Effector memory CD4-positive, alpha-beta T cell (primary cell): ENCODE measurements around the gene RAD23A.
A peak's percentile ranks its signal among the peaks of the same experiment; 100 is the strongest.

Experiments
- DNase-seq, 3 donors: peaks; one replicate each; pipeline ENCODE4 v3.0.0-alpha.2; 2020
- H3K27ac ChIP-seq: 2 replicates; pipeline ENCODE4 v1.7.0; 2013; ENCODE audit warnings: mild to moderate bottlenecking, low read length, moderate library complexity; ENCODE audit not compliant: insufficient read depth, poor library complexity, severe bottlenecking
- H3K27me3 ChIP-seq: replicated peaks from 2 replicates; pipeline ENCODE4 v1.7.0; 2013; ENCODE audit warnings: mild to moderate bottlenecking, low read length; ENCODE audit not compliant: insufficient read depth, control insufficient read depth, poor library complexity, severe bottlenecking
- H3K36me3 ChIP-seq: 2 replicates; pipeline ENCODE4 v1.7.0; 2013; ENCODE audit warnings: mild to moderate bottlenecking, low read length, moderate library complexity; ENCODE audit not compliant: control insufficient read depth, insufficient read depth
- H3K4me1 ChIP-seq: 2 replicates; pipeline ENCODE4 v1.7.0; 2013; ENCODE audit warnings: low read length, mild to moderate bottlenecking; ENCODE audit not compliant: control insufficient read depth, insufficient read depth, poor library complexity, severe bottlenecking
- H3K4me3 ChIP-seq: 2 replicates; pipeline ENCODE4 v1.7.0; 2013; ENCODE audit warnings: low read length, low read depth, mild to moderate bottlenecking; ENCODE audit not compliant: insufficient read depth, poor library complexity, severe bottlenecking
- H3K9me3 ChIP-seq: 2 replicates; pipeline ENCODE4 v1.7.0; 2013; ENCODE audit warnings: mild to moderate bottlenecking, low read length, moderate library complexity; ENCODE audit not compliant: control insufficient read depth

Gene RAD23A

DNA sequence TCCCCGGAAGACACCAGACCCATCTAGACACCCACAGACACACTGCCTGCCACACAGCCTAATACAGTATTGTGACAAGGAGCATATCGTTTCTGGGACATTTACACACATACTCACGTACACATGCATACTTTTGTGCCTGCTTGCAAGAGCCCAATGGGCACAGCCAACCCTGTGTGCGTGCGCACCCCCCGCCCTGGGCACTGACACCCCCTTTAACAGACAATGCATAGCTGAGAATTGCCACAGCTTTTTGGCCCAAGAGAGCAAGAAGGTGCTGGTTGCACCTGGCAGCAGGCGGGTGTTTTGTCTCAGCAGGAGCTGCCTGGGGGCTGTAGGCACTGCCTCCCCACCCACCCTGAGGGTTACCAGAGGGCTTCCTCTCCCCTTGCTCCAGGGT, 47.9 kb downstream of the RAD23A start:
- H3K27me3 ChIP-seq: no peaks in the 10 kb centered on the region
- peaks cover 10% of the 10 kb centered on the region for H3K4me1 ChIP-seq
- no peak for DNase-seq
- no peaks in the 10 kb centered on the region for H3K36me3 ChIP-seq
- no peak overlapping the region for H3K27ac ChIP-seq
- no peak overlapping the region for H3K4me3 ChIP-seq
- H3K9me3 ChIP-seq: no peaks in the 10 kb centered on the region

DNA sequence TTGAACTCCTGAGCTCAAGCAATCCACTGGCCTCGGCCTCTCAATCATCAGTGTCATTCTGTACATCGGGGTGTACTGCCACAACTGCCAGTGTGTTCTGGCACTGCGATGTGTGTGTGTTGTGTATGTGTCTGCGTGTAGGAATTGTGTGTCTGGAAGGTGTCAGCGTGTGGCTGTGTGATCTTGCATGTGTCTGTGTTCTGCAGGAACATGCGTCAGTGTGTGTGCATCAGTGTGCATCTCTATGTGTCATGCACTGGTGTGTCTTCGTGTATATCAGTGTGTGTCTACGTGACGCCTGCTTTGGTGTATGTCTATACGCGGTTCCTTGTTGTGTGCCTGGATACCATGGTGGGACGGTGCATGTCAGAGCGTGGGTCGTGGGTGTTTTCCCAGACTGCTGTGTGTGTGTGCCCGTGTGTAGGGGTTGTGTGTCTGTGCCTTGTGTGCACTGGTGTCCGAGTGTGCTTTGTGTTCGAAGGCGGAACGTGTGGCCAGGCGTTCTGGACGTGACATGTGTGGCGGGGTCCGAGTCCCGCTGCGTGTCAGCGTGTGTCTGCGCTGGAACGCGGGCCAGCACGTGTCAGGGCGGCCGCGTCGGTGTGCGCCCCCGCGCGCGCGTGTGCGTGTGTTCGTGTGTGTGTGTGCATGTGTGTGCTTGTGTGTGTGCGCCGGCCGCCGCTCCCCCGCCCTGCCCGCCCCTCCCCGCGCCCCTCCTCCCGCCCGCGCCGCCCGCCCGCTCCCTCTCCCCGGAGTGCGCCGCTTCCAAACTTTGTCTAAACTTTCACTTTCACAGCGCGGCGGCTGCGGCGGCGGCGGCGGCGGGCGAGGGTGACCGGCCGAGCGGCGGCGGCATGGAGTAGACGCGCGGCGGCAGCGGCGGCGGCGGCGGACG, 49.3 kb downstream of the RAD23A start, which contains the start of gene NFIX:
NFIX (plus strand) TSS at position 775 of the 895 bp plus-strand sequence. CDS start 363 bp downstream, outside the sequence.
- DNase-seq: peak; percentile 28 to 40 (median 37)
- H3K4me3 ChIP-seq: peak within 1 kb of the TSS; percentile 62
- peaks cover 10% of the 10 kb centered on the region for H3K4me1 ChIP-seq
- no peaks in the 10 kb centered on the region for H3K9me3 ChIP-seq
- H3K27ac ChIP-seq: no peak within 1 kb of the TSS
- H3K36me3 ChIP-seq: no peaks in the 10 kb centered on the region
- no peaks in the 10 kb centered on the region for H3K27me3 ChIP-seq

DNA sequence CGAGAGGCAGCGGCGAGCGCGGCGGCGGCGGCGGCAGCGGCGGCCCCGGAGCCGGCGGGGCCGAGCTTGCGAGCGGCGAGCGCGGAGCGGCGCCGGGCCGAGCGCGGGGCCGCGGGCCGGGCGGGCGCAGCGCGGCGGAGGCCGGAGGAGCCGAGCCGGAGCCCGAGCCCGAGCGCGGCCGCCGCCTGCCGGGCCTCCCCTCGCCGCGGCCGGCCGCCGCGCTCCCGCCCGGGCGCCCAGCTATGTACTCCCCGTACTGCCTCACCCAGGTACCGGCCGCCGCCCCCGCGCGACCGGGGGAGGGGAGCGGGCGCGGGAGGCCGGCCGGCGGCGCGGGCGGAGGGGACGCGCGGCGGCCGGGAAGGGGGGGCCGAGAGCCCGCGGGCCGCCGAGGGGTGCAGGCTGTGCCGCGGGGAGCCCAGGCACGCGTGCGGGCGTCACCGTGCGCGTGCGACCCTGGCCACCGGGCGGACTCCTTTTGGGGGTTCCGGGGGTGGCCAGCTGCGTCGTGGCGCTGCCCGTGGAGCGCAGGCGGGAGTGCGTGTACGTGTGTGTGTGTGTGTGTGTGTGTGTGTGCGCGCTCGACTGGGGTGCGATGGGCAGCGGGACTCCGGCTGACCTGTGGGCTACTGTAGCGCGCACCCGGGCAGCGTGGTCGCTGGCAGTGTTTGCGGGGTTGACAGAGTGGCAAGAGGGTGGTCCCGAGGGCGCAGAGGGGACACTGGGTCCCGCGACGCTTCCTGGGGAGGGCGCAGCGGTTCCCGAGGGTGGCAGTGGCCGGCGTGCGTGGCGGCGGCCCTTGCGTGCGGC, 50.1 kb downstream of the RAD23A start:
- Histone ChIP-seq H3K4me1 (peaks cover 10% of the 10 kb centered on the region), H3K27me3 (no peaks in the 10 kb centered on the region), H3K9me3 (no peaks in the 10 kb centered on the region), H3K27ac (no peak overlapping the region), H3K4me3 (peak overlapping the region; percentile 39), H3K36me3 (no peaks in the 10 kb centered on the region)
- no peak for DNase-seq

DNA sequence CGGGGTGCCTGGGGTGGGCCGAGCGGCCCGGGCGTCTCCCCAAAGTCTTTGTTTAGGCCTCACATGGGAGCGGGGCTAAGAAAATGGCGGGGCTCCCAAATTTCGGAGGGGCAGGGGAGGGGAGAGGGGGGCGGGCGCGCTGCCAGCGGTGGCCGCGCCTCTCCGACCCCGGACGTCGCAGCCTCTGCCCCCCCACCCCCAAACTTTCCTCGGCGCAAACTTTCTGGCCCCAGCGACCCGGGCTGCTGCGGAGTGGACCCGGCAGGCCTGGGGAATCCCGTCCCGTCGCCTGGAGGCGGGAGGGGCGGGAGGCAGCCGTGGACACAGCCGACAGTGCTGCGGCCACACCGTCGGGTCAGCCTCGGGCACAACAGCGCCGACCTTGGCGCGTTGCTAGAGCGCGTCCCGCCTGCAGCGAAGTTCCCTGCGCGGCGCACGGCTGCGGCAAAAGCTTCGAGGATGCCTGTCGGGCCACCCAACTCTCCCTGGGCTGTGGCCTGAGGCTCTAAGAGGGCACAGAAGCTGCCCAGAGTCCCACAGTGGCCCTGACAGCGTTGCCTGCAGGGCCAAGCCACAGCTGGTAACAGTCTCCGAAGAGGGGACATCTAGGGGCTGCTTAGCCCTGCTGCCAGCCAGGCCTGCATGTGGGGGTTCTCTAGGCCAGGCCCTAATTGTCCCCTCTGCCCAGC, 50.9 kb downstream of the RAD23A start:
- H3K27me3 ChIP-seq: no peaks in the 10 kb centered on the region
- H3K36me3 ChIP-seq: no peaks in the 10 kb centered on the region
- no peaks in the 10 kb centered on the region for H3K9me3 ChIP-seq
- no peak overlapping the region for H3K27ac ChIP-seq
- H3K4me1 ChIP-seq: peaks cover 10% of the 10 kb centered on the region
- no peak for DNase-seq
- peak overlapping the region; percentile 39 for H3K4me3 ChIP-seq

DNA sequence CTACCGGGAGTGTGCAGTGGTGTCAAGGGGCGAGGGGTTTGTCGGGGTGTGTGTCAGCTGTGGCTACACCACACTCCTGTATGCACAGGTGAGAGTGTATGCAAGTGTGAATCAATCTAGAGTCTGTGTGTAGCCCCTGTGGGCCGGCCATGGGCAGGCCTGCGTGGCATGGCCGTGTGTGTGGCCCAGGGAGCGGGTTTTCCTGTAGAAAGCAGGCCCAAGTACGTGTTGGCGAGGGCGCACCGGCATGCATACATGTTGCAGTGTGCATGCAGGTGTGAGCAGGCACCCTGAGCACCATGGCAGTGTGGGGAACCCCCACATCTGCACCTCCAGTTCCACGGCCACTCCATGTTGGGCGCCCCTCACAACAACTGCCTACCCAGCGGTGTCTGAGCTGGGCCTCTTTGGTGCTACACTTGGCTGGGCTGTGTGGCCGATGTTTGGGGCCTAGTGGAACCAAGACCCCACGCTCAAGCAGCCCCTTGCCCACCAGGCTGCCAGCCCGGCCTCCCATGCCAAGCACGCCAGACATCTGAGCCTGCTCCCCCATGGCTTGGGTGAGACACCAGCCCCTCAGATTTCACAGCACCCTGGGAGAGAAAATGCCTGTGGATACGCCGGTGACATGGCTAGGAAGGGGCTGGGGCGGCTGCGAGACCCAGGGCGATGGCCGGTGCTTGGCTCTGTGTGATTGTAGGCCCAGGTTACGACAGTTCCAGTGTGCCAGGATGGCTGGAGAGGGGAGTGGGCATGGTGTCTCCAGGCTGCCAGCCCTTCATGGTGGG, 51.7 kb downstream of the RAD23A start:
- H3K4me3 ChIP-seq: no peak overlapping the region
- no peaks in the 10 kb centered on the region for H3K9me3 ChIP-seq
- H3K27me3 ChIP-seq: no peaks in the 10 kb centered on the region
- H3K4me1 ChIP-seq: peaks cover 10% of the 10 kb centered on the region
- no peaks in the 10 kb centered on the region for H3K36me3 ChIP-seq
- H3K27ac ChIP-seq: no peak overlapping the region
- no peak for DNase-seq

DNA sequence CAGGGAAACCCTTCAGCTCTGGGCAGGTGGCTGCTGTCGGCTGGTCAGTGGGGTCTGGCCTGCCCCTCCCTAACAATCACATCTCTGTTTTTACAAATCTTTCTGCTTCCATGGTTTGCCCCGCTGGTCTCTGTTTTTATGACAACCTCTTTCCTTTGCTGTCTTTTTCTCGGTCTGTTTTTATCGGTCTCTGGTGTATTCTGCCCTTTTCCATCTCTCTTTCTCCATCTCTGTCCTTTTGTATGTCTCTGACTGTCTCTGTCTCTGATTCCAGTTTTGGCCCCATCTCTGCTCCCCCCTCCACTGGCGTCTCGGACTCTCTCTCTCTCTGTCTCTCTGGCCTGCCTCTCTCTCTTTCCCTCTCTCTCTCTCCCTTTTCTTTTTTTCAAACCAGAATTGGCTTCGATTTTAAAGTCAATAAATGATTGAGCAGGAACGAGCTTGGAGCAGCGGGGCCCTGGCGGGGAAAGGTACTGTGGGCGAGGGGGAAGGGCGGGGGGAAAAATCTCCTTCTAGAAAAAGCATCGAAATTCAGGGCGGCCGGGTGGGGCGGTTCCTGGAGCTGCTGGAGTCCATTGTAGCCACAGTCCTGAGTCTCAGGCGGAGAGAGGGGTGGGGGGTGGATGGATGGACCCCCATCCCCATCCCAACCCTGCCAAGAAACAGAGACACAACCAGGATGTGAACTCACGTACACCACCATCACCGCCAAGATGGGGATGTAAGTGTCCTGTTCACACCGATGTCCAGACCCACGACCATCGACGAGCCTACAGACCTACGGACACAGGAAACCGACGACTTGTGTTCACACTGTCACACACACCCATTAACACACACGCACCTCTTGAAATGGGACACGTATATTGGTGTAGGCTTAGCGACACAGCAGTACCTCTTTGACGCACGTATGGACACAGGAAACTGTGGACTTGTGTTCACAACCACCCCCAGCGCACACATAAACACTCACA, 52.6 kb downstream of the RAD23A start:
- DNase-seq: no peak
- peaks cover 10% of the 10 kb centered on the region for H3K4me1 ChIP-seq
- no peaks in the 10 kb centered on the region for H3K36me3 ChIP-seq
- no peak overlapping the region for H3K4me3 ChIP-seq
- H3K9me3 ChIP-seq: no peaks in the 10 kb centered on the region
- no peak overlapping the region for H3K27ac ChIP-seq
- H3K27me3 ChIP-seq: no peaks in the 10 kb centered on the region

DNA sequence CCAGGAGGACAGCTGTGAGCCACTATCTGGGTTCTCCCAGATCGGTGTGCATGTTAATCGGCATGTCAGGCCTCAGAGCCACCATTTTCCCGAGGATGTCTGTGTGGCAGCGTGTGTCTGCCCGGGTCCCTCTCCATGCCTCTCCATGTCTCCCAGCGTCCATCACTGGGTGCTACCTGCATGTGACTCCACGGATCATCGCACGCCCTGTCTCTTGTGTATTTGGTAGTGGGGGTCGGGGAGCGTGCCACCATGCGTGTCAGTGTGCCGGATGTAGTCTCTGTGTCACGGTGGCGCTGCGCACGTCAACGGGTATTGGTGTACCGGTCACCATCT, 55.5 kb downstream of the RAD23A start:
- Histone ChIP-seq H3K27ac (no peak overlapping the region), H3K4me3 (no peak overlapping the region), H3K9me3 (no peaks in the 10 kb centered on the region), H3K4me1 (peaks cover 4% of the 10 kb centered on the region), H3K36me3 (no peaks in the 10 kb centered on the region), H3K27me3 (no peaks in the 10 kb centered on the region)
- DNase-seq: no peak

DNA sequence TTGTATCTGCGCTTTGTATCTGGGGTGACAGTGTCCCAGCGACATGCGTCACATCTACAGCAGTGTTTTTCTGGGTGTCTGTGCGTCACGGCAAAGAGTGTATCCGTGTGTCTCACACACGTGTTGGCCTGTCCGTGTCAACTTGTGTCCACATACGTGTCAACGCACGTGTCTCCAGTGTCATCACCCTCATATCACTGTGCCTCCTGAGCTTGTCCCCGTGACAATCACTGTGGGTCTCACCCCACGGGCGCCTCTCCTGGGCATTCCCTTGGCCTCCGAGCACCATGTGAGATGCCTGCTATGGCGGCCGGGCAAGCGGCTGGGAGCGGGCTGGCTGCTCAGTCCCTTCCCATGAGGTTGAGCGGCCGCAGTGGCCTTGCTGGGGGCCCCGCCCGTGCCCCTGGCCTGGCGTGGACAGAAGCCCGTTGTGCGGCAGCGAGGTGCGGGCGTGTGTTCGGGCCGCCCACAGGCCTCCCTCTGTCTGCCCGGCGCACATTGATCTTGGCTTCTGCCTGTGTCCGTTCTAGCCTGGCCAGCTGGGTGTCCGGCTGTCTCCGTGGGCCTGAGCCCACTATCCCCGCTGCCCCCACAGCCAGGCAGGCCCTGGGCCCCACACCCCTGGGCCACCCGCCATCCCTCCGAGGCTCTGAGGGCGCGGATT, 56.0 kb downstream of the RAD23A start:
- Histone ChIP-seq H3K4me1 (no peaks in the 10 kb centered on the region), H3K4me3 (no peak overlapping the region)
- DNase-seq: no peak

More for the DNA sequence above, 56.0 kb downstream of the RAD23A start:
- no peaks in the 10 kb centered on the region for H3K27me3 ChIP-seq
- H3K27ac ChIP-seq: no peak overlapping the region
- H3K9me3 ChIP-seq: no peaks in the 10 kb centered on the region
- H3K36me3 ChIP-seq: no peaks in the 10 kb centered on the region
